HEK293T (cell line): ENCODE results near the gene ITGAE.

Experiments
- CTCF ChIA-PET: fragments of 350-600 bp; formaldehyde crosslinking; extraction: SDS; loops from one replicate; lab custom pipeline; 2021; ENCODE audit warnings: antibody characterized with exemption, inconsistent platforms; lab: Yijun Ruan, JAX
- POLR2A ChIA-PET: fragments of 350-600 bp; formaldehyde crosslinking; extraction: SDS; loops from one replicate; lab custom pipeline; 2020; ENCODE audit warnings: antibody characterized with exemption, inconsistent platforms; lab: Yijun Ruan, JAX
- DNase-seq: peaks from one replicate; pipeline ENCODE4 v3.0.0; 2012; ENCODE audit warnings: mixed read lengths; ENCODE audit errors: extremely low spot score
- ARNT ChIP-seq: fragments of 450-650 bp; IDR thresholded peaks from 2 replicates; pipeline ENCODE4 v1.6.1; 2017; ENCODE audit warnings: mild to moderate bottlenecking
- BHLHE40 ChIP-seq: fragments of 450-650 bp; IDR thresholded peaks from 2 replicates; pipeline ENCODE4 v1.6.1; 2016; ENCODE audit warnings: mild to moderate bottlenecking, moderate library complexity, borderline replicate concordance
- CTBP1 ChIP-seq: fragments of 450-650 bp; IDR thresholded peaks from 2 replicates; pipeline ENCODE4 v1.6.1; 2016; ENCODE audit warnings: borderline replicate concordance
- ELF4 ChIP-seq: fragments of 450-650 bp; IDR thresholded peaks from 2 replicates; pipeline ENCODE4 v1.6.1; 2017; ENCODE audit warnings: antibody characterized with exemption
- FOXA1 ChIP-seq: fragments of 450-650 bp; IDR thresholded peaks from 2 replicates; pipeline ENCODE4 v1.6.1; 2016; ENCODE audit warnings: mild to moderate bottlenecking
- FOXK2 ChIP-seq: fragments of 450-650 bp; IDR thresholded peaks from 2 replicates; pipeline ENCODE4 v1.6.1; 2016; ENCODE audit warnings: mild to moderate bottlenecking
- FOXM1 ChIP-seq: fragments of 450-650 bp; IDR thresholded peaks from 2 replicates; pipeline ENCODE4 v1.6.1; 2017; ENCODE audit warnings: mild to moderate bottlenecking, borderline replicate concordance
- HDGF ChIP-seq: fragments of 450-650 bp; IDR thresholded peaks from 2 replicates; pipeline ENCODE4 v1.6.1; 2017; ENCODE audit warnings: antibody characterized with exemption, borderline replicate concordance
- L3MBTL2 ChIP-seq: fragments of 450-650 bp; conservative IDR thresholded peaks from 2 replicates; pipeline ENCODE4 v1.6.1; 2016; ENCODE audit warnings: mild to moderate bottlenecking
- LEF1 ChIP-seq: fragments of 450-650 bp; IDR thresholded peaks from 2 replicates; pipeline ENCODE4 v1.6.1; 2017; ENCODE audit warnings: mild to moderate bottlenecking, borderline replicate concordance
- NFRKB ChIP-seq: fragments of 450-650 bp; IDR thresholded peaks from 2 replicates; pipeline ENCODE4 v1.6.1; 2016; ENCODE audit warnings: mild to moderate bottlenecking, moderate library complexity
- SP1 ChIP-seq: fragments of 450-650 bp; IDR thresholded peaks from 2 replicates; pipeline ENCODE4 v1.6.1; 2017
- SUZ12 ChIP-seq: fragments of 450-650 bp; IDR thresholded peaks from 2 replicates; pipeline ENCODE4 v1.6.1; 2016; ENCODE audit warnings: mild to moderate bottlenecking
- TARDBP ChIP-seq: fragments of 450-650 bp; IDR thresholded peaks from 2 replicates; pipeline ENCODE4 v1.6.1; 2016
- ZNF384 ChIP-seq: fragments of 450-650 bp; IDR thresholded peaks from 2 replicates; pipeline ENCODE4 v1.6.1; 2016
- TF ChIP-seq, protein P1 (sequence below): fragments of 450-650 bp; IDR thresholded peaks from 2 replicates; pipeline ENCODE4 v1.6.1; 2016

ITGAE gene

DNA sequence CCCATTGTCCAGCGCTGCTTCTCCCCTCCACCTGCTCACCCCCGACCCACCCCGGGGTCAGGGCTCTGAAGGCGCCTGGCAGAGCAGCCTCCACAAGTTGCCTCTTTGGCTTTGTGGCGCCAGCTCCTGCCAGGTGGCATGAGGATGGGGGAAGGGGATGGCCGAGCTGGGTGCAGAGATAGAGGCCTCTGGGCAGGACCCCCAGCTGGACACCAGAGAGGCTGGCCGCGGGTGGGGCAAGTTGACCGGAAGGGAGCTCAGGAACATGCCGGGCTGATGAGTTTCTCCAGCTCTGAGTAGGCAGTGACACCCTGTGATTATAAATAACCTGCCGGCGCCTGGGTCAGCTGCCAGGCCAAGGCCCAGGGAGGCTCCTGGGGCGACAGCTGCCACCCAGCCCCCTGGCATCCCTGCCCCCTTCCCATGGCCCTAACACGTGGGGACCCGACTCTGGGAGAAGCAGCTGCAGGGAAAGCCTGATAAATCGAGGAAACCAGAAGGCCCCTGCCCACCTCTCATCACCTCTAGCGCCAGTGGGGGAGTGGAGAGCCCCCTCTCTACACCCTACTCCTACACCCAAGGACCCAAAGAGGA is 105.8 kb downstream of the ITGAE start:
- TF ChIP-seq TARDBP (no peak), BHLHE40 (no peak), ELF4 (no peak), LEF1 (no peak), ZNF384 (no peak), CTBP1 (no peak), ARNT (no peak), SP1 (no peak), SUZ12 (no peak), FOXA1 (no peak), FOXK2 (no peak), NFRKB (no peak), FOXM1 (no peak), HDGF (no peak), L3MBTL2 (no peak)
- TF ChIP-seq, protein P1, sequence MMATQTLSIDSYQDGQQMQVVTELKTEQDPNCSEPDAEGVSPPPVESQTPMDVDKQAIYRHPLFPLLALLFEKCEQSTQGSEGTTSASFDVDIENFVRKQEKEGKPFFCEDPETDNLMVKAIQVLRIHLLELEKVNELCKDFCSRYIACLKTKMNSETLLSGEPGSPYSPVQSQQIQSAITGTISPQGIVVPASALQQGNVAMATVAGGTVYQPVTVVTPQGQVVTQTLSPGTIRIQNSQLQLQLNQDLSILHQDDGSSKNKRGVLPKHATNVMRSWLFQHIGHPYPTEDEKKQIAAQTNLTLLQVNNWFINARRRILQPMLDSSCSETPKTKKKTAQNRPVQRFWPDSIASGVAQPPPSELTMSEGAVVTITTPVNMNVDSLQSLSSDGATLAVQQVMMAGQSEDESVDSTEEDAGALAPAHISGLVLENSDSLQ, result no peak
- DNase-seq, result no peak
- ChIA-PET POLR2A (no interaction called here), CTCF (no interaction called here)

DNA sequence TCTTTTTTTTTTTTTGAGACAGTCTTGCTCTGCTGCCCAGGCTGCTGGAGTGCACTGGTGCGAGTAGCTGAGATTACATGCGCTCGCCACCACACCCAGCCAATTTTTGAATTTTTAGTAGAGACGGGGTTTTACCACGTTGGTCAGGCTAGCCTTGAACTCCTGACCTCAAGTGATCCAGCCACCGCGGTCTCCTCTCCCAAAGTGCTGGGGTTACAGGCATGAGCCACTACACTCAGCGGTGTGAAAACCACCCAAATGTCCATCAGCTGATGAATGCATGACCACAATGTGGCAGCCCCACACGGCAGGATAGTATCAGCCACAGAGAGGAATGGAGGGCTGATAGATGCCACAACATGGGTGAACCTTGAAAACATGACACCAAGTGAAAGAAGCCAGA is 107.2 kb downstream of the ITGAE start:
- ChIA-PET CTCF (interaction anchor here (0.6 kb wide), 1 partner anchor 1168 kb away, joined by 4 read pairs; no protein-coding TSS in a partner anchor), POLR2A (no interaction called here)

DNA sequence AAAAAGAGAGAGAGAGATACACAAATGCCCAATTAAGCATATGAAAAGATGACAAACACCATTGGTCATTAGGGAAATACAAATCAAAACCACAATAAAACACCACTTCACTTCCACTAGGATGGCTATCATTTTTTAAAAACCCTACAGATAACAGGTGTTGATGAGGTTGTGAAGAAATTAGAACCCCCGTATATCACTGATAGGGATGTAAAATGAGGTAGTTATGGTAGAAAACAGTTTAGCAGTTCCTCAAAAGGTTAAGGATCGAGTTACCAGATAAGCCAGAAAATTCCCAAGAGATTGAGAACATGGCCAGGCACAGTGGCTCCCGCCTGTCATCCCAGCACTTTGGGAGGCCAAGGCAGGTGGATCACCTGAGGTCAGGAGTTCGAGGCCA is 107.8 kb downstream of the ITGAE start:
- POLR2A ChIA-PET, result no interaction called here
- CTCF ChIA-PET, result interaction anchor here (0.6 kb wide), 1 partner anchor 1169 kb away, joined by 4 read pairs; no protein-coding TSS in a partner anchor
- TF ChIP-seq ELF4, result no peak
- 0 out of 2 replicates have a peak, but pooled peaks have one; percentile 26 for TF ChIP-seq ZNF384
- DNase-seq, result no peak

More for the DNA sequence above, 107.2 kb downstream of the ITGAE start:
- DNase-seq, result no peak
- TF ChIP-seq L3MBTL2, result no peak
- no peak for TF ChIP-seq SP1
- TF ChIP-seq CTBP1, result no peak
- no peak for TF ChIP-seq ARNT
- no peak for TF ChIP-seq LEF1

DNA sequence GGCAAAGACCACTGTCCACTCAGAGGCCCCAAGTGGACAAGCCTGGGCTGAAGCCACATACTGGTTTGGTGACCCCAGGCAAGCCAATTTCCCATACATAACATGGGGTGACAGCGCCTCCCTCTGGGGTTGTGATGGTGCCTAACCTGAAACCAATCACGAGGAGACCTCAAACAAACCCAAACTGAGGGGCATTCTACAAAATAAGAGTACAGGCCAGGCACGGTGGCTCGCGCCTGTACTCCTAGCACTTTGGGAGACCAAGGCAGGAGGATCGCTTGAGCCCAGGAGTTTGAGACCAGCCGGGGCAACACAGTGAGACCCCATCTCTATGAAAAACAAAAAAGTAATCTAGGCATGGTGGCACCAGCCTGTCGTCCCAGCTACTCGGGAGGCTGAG is 108.6 kb downstream of the ITGAE start:
- ChIA-PET CTCF (interaction anchor here (0.7 kb wide), 2 partner anchors 15 to 46 kb away, joined by 3 to 4 read pairs; no protein-coding TSS in a partner anchor), POLR2A (no interaction called here)
- no peak for DNase-seq
- no peak for TF ChIP-seq TARDBP
- TF ChIP-seq LEF1, result no peak
- TF ChIP-seq ARNT, result no peak
- TF ChIP-seq FOXK2, result no peak
- no peak for TF ChIP-seq ELF4
- TF ChIP-seq FOXA1, result no peak
- no peak for TF ChIP-seq HDGF

DNA sequence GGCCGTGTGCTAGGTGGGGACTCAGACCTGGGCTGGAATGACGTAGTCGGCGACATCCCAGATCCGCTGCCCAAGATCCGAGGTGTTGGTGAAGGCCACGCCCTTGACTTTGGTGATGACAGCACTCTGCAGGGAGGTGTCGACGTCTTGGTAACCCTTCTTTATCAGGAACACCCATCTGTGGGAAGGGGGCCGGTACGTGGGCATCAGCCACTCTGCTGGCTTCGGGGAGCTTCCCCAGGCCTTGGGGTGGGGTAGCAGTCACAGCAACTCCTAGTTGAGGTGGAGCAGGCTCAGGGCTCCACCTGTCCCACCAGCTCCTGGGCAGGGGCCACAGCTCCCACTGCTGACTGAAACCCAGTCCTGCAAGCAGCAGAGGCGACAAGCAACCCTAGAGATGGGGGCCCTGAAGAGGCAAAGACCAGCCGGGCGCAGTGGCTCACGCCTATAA is 109.3 kb downstream of the ITGAE start:
- CTCF ChIA-PET, result interaction anchor here (0.7 to 0.9 kb wide), 3 partner anchors 9 to 46 kb away, joined by 3 to 4 read pairs (median 3); no protein-coding TSS in a partner anchor
- TF ChIP-seq LEF1 (no peak), HDGF (no peak), FOXM1 (no peak), FOXA1 (no peak), TARDBP (no peak), ZNF384 (no peak)
- DNase-seq, result no peak
- POLR2A ChIA-PET, result no interaction called here

DNA sequence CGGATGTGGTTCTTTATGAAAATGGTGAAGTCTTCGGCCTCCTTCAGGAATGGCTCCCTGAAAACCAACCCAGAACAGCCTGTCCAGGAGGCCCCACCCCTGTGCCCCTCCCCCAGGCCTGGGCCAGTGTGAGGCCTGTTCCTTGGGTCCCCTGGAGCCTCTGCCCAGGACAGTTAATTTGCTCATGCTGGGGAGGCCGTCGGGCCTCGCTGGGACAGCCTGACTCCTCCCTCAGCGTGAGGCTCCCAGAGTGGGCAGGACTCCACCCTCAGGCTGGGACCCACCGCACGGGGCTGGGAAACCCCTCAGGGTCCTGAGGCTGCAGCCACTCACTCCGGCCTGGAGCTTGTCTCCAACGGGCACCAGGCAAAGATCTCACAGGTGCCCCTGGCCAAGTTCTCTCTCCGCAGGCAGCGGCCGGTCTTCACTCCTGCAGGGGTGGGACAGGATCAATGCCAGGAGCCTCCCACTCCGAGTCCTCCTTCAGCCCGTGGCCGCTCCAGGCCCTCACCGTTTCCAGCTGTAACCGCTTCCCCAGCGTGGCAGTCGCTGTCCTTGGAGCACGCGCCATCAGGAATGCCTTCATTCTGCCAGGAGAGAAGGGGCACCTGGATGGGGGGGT is 110.8 kb downstream of the ITGAE start:
- ChIA-PET POLR2A (no interaction called here), CTCF (no interaction called here)
- DNase-seq, result no peak
- no peak for TF ChIP-seq FOXK2
- no peak for TF ChIP-seq CTBP1
- TF ChIP-seq L3MBTL2, result no peak
- TF ChIP-seq, protein P1, result no peak
- TF ChIP-seq NFRKB, result no peak

DNA sequence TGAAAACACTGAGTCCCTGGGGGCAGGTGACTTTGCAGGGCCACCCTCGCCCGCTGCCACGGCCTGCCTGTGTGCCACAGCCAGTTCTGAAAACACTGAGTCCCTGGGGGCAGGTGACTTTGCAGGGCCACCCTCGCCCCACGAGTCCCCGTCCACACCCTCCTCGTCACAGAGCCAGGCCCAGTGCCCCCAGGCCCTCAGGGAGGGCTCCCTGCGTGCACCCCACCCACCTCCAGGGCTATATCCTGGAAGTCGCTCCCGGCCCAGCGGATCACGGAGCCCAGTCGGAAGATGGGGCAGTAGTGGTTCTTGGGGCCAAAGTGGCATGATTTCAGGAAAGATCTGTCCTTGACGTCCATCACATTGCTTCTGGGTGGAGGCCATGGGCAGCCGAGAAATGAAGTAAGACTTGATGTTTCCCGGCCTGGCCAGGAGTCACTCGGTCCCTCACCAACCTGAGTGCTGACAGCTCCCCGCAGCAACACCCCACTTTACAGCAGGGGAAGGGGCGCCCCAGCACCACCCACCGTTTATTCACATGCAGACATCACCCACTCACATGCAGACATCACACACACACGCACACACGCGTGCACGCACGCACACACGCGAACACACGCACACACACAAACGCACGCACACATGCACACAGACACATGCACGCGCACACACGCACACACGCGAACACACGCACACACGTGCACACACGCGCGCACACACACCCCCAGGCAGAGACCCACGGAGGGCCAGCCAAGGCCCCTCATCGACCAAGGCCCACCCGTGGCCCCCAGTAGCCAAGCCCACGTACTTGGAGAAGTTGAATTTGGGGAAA is 111.5 kb downstream of the ITGAE start:
- TF ChIP-seq FOXA1, result no peak
- TF ChIP-seq FOXK2, result no peak
- CTCF ChIA-PET, result no interaction called here
- no peak for DNase-seq
- POLR2A ChIA-PET, result no interaction called here
